Adrenal gland (tissue), 5 donors: ENCODE results near the gene APMAP.

Source experiments
- POLR2A ChIP-seq, 2 donors: fragments of 450-650 bp; IDR thresholded peaks; one replicate each; pipeline ENCODE4 v1.6.1; 2017; ENCODE audit warnings: antibody characterized with exemption in 2 of 2, mild to moderate bottlenecking in 2 of 2, moderate library complexity in 1 of 2
- TF ChIP-seq, protein P1 (sequence below), 6 experiments: fragments of 450-650 bp in 4 of 6; fragments of 200-600 bp in 2 of 6; sonication (generic) in 1 of 6; IDR thresholded peaks; 1 replicate in 5 of 6; 2 replicates in 1 of 6; pipeline versions ENCODE4 v1.5.1 to v1.8.0; 2016 to 2021; ENCODE audit warnings: antibody characterized with exemption in 6 of 6, mild to moderate bottlenecking in 2 of 6, moderate library complexity in 1 of 6
- donor health status: DM: no; HTN: no; CAD: no.

DNA sequence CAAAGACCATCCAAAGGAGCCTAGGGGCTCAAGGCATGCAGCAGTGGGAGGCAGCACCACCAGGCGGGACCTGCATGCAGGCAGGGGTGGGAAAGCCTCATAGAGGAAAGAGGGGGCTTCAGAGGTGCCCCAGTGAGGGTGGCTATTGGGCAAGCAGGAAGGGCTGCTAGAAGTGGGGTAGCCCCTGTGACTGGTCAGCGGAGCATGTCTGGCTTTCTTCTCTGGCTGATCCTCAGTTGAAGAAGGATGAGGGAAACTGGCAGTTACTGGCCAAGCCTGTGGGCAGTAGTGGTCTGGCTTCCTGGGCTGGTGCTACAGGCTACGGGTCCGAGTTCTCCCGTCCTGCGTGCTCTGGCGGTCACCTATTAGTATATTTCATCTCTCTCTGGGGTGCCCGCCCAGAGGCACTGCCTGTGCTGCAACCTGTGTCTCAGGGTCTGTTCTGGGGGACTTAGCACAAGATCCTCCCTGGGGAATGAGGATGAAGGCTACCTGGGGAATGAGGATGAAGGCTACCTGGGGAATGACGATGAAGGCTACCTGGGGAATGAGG, 79.4 kb downstream of the APMAP start:
- TF ChIP-seq, protein P1, sequence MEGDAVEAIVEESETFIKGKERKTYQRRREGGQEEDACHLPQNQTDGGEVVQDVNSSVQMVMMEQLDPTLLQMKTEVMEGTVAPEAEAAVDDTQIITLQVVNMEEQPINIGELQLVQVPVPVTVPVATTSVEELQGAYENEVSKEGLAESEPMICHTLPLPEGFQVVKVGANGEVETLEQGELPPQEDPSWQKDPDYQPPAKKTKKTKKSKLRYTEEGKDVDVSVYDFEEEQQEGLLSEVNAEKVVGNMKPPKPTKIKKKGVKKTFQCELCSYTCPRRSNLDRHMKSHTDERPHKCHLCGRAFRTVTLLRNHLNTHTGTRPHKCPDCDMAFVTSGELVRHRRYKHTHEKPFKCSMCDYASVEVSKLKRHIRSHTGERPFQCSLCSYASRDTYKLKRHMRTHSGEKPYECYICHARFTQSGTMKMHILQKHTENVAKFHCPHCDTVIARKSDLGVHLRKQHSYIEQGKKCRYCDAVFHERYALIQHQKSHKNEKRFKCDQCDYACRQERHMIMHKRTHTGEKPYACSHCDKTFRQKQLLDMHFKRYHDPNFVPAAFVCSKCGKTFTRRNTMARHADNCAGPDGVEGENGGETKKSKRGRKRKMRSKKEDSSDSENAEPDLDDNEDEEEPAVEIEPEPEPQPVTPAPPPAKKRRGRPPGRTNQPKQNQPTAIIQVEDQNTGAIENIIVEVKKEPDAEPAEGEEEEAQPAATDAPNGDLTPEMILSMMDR (IDR thresholded peaks at IDR 0.05): no peak
- no peak for TF ChIP-seq POLR2A (IDR thresholded peaks at IDR 0.05)
